ENCODE results near the gene FETUB.

Gene FETUB

DNA sequence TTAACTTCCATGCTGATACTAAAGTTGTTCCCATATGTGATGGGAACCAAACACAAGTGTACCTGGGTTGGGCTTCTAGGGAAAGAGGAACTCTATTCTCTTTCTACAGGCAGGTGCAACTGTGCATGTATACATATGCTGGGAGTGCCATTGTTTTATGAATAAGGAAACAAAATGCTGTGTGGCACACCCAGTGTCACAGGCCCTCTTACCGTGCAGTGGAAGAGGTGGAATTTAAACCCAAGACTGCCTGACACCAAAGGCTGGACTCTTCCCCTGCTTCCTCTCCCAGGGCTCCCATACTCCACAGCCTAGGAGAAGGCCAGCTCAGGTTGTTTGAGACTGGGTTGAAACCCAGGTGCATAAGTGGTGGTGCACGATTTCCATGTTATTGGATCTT, 1.9 kb upstream of the FETUB start:
- DNase-seq (ENCODE audit: extremely low read depth, low read depth), result no peak
- no peak for TF ChIP-seq CTCF (IDR thresholded peaks at IDR 0.05; ENCODE audit: low read depth, low read length)

DNA sequence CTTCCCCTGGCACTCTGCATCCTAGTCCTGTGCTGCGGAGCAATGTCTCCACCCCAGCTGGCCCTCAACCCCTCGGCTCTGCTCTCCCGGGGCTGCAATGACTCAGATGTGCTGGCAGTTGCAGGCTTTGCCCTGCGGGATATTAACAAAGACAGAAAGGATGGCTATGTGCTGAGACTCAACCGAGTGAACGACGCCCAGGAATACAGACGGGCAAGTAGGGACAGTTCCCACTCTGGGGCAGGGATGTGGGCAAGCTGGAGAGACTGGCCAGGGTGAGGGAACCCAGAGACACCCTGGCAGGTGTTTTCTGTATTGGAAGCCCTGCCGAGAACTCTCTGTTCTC, 247 bp downstream of the FETUB start:
- DNase-seq (ENCODE audit: extremely low read depth, low read depth), result no peak
- no peak for TF ChIP-seq CTCF (IDR thresholded peaks at IDR 0.05; ENCODE audit: low read depth, low read length)

- no peak for DNase-seq (ENCODE audit: extremely low read depth, low read depth)
- TF ChIP-seq CTCF (IDR thresholded peaks at IDR 0.05; ENCODE audit: low read depth, low read length), result no peak
Observed at GRCh38 chr3:186640929-186641328, 730 bp downstream of the FETUB start.

- no peak for TF ChIP-seq CTCF (IDR thresholded peaks at IDR 0.05; ENCODE audit: low read depth, low read length)
- DNase-seq (ENCODE audit: extremely low read depth, low read depth), result no peak
Observed at GRCh38 chr3:186642014-186642413, 1.8 kb downstream of the FETUB start.

DNA sequence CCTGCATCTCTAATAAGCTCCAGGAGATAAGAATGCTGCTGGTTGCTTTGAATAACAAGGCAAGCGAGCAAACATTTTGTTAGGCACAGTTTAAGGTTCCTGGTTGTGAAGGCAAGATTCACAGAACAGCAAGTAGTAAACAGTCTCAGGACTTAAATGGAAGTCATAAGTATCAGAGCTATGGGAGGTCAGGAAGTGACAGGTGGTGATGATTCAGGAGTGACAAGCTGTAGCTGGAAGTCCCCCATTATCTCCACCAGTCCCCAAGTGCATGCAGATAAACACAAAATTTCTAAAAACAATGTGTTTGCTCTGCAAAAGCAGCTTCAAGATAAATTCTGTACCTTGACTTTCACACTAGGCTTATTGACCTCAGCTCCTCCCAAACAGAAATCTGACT, 3.3 kb downstream of the FETUB start:
- no peak for TF ChIP-seq CTCF (IDR thresholded peaks at IDR 0.05; ENCODE audit: low read depth, low read length)
- no peak for DNase-seq (ENCODE audit: extremely low read depth, low read depth)

- no peak for DNase-seq (ENCODE audit: extremely low read depth, low read depth)
- no peak for TF ChIP-seq CTCF (IDR thresholded peaks at IDR 0.05; ENCODE audit: low read depth, low read length)
Observed at GRCh38 chr3:186644683-186645082, 4.5 kb downstream of the FETUB start.

DNA sequence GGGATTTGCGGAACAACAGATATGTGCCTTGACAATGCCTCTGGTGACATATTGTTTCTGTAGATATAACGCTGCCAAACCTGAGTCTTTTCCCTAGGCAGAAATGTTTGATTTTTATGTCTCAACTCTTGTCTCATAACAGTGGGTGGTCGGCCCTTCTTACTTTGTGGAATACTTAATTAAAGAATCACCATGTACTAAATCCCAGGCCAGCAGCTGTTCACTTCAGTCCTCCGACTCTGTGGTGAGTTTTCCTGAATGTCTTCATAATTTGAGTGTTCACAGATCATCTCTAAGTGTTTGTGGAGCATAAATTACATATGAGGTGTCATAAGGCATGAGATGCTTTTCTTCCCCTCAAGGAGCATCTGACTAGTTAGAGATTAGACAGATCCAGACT, 5.9 kb downstream of the FETUB start:
- no peak for DNase-seq (ENCODE audit: extremely low read depth, low read depth)
- TF ChIP-seq CTCF (IDR thresholded peaks at IDR 0.05; ENCODE audit: low read depth, low read length), result no peak
